Osteocyte (in vitro differentiated cells): ENCODE results near the gene SLC26A5. TPM values are rescaled to one million over a fixed set of nuclear protein-coding genes. Genes with fewer than 3 reads are reported as not detected.

Experiments used
- DNase-seq: peaks from one replicate; pipeline ENCODE4 v3.0.0; 2021; ENCODE audit warnings: mixed read lengths; ENCODE audit not compliant: unreplicated experiment; ENCODE audit errors: extremely low spot score
- H3K27ac Mint-ChIP-seq: one replicate; pipeline ENCODE4 v1.8.0; 2021; ENCODE audit warnings: mild to moderate bottlenecking, mixed read lengths; ENCODE audit not compliant: unreplicated experiment
- H3K27me3 Mint-ChIP-seq: one replicate; pipeline ENCODE4 v1.8.0; 2021; ENCODE audit warnings: mixed read lengths; ENCODE audit not compliant: unreplicated experiment
- H3K36me3 Mint-ChIP-seq: one replicate; pipeline ENCODE4 v1.8.0; 2021; ENCODE audit warnings: mixed read lengths; ENCODE audit not compliant: unreplicated experiment
- H3K4me1 Mint-ChIP-seq: one replicate; pipeline ENCODE4 v1.8.0; 2021; ENCODE audit warnings: mixed read lengths; ENCODE audit not compliant: unreplicated experiment
- H3K4me3 Mint-ChIP-seq: one replicate; pipeline ENCODE4 v1.8.0; 2021; ENCODE audit warnings: mild to moderate bottlenecking, moderate library complexity, mixed read lengths; ENCODE audit not compliant: unreplicated experiment
- H3K9me3 Mint-ChIP-seq: one replicate; pipeline ENCODE4 v1.8.0; 2021; ENCODE audit warnings: mixed read lengths; ENCODE audit not compliant: unreplicated experiment
- CTCF ChIP-seq: fragments of 200-600 bp; sonication (generic); IDR thresholded peaks from 2 replicates; pipeline ENCODE4 v1.5.0; 2021; ENCODE audit warnings: antibody characterized with exemption, mild to moderate bottlenecking, moderate library complexity
- total RNA-seq: library from RNA; stranded (reverse); gene quantifications from 2 replicates; pipeline ENCODE4 v1.2.1, GENCODE V29; 2021

SLC26A5 gene
- total RNA-seq, 1 donor from 2014 or later: not detected

- Mint-ChIP-seq H3K27me3 (no peaks in the 10 kb centered on the region), H3K4me1 (peaks cover 44% of the 10 kb centered on the region), H3K4me3 (peak within 1 kb of the TSS; percentile 98), H3K27ac (peak within 1 kb of the TSS; percentile 98), H3K9me3 (no peaks in the 10 kb centered on the region), H3K36me3 (peaks cover 10% of the 10 kb centered on the region)
- DNase-seq: peak; percentile 89
- no peak for TF ChIP-seq CTCF
Measured at GRCh38 chr7:103347507-103348267, 98.3 kb downstream of the SLC26A5 start, which contains the start of gene PSMC2. PSMC2 (plus strand) TSS chr7:103347643; CDS start chr7:103347712, 69 bp downstream.

GRCh38 chr7:103346396-103346795 is 99.6 kb downstream of the SLC26A5 start:
- Mint-ChIP-seq H3K4me3 (no peak overlapping the region), H3K36me3 (peaks cover 11% of the 10 kb centered on the region), H3K9me3 (no peaks in the 10 kb centered on the region), H3K4me1 (peaks cover 44% of the 10 kb centered on the region), H3K27me3 (no peaks in the 10 kb centered on the region), H3K27ac (no peak overlapping the region)
- TF ChIP-seq CTCF: no peak
- no peak for DNase-seq

- peak; percentile 92 for DNase-seq
- Mint-ChIP-seq H3K4me3 (peak within 1 kb of the TSS; percentile 98), H3K27ac (peak within 1 kb of the TSS; percentile 95), H3K36me3 (peaks cover 20% of the 10 kb centered on the region), H3K9me3 (no peaks in the 10 kb centered on the region), H3K27me3 (no peaks in the 10 kb centered on the region), H3K4me1 (peaks cover 34% of the 10 kb centered on the region)
- no peak for TF ChIP-seq CTCF
Measured at GRCh38 chr7:103344453-103345149, 101.4 kb downstream of the SLC26A5 start, which contains the start of gene DNAJC2. DNAJC2 (minus strand) TSS chr7:103344767; CDS start chr7:103344622, 145 bp downstream.

GRCh38 chr7:103343758-103344452 is 102.1 kb downstream of the SLC26A5 start:
- DNase-seq: no peak
- no peak for TF ChIP-seq CTCF
- peak overlapping the region; percentile 95 for H3K27ac Mint-ChIP-seq
- H3K4me1 Mint-ChIP-seq: peaks cover 28% of the 10 kb centered on the region
- peaks cover 27% of the 10 kb centered on the region for H3K36me3 Mint-ChIP-seq
- no peaks in the 10 kb centered on the region for H3K9me3 Mint-ChIP-seq
- H3K27me3 Mint-ChIP-seq: no peaks in the 10 kb centered on the region
- peak overlapping the region; percentile 98 for H3K4me3 Mint-ChIP-seq
